Body of pancreas (tissue), 4 donors: Measurements from ENCODE around the gene ULK1. TPM values are rescaled to one million over a fixed set of nuclear protein-coding genes. Genes with fewer than 3 reads are reported as not detected.

Experiments
- ATAC-seq: fragments of 150-250 bp; one replicate; pipeline ENCODE4 v1.9.1; 2016
- DNase-seq, 4 donors: peaks; one replicate each; pipeline ENCODE4 v3.0.0-alpha.2; 2019
- H3K27ac ChIP-seq, 4 donors: fragments of 200-600 bp; sonication (generic); 1 replicate in 3 of 4; 2 replicates in 1 of 4; pipeline versions ENCODE4 v1.5.1 to v1.6.1; 2016 to 2019; ENCODE audit warnings: mild to moderate bottlenecking in 1 of 4, mixed read lengths in 1 of 4, moderate library complexity in 1 of 4
- H3K27me3 ChIP-seq, 2 donors: fragments of 200-600 bp; sonication (generic); one replicate each; pipeline ENCODE4 v1.6.0; 2016; ENCODE audit warnings: mild to moderate bottlenecking in 1 of 2
- H3K36me3 ChIP-seq, 2 donors: fragments of 200-600 bp; sonication (generic); replicated peaks in 1 of 2; 2 replicates each; pipeline ENCODE4 v1.5.1; 2016; ENCODE audit warnings: low read depth in 2 of 2; ENCODE audit not compliant: insufficient read depth in 1 of 2
- H3K4me1 ChIP-seq: fragments of 200-600 bp; sonication (generic); one replicate; pipeline ENCODE4 v1.6.0; 2016
- H3K4me3 ChIP-seq, 2 donors: fragments of 200-600 bp; sonication (generic); 1 replicate in 1 of 2; 2 replicates in 1 of 2; pipeline ENCODE4 v1.5.1; 2016 to 2019
- H3K9me3 ChIP-seq, 3 donors: fragments of 200-600 bp; sonication (generic); 1 replicate in 2 of 3; 2 replicates in 1 of 3; pipeline ENCODE4 v1.5.1; 2016
- CTCF ChIP-seq, 7 experiments: fragments of 450-650 bp in 4 of 7; fragments of 200-600 bp in 3 of 7; sonication (generic) in 3 of 7; IDR thresholded peaks; one replicate each; pipeline ENCODE4 v1.5.1; 2016 to 2019; ENCODE audit warnings: antibody characterized with exemption in 7 of 7
- POLR2A ChIP-seq, 3 donors: fragments of 450-650 bp; IDR thresholded peaks; one replicate each; pipeline ENCODE4 v1.6.1; 2016; ENCODE audit warnings: antibody characterized with exemption in 3 of 3, mild to moderate bottlenecking in 2 of 3
- WGBS, 2 donors: methylation state at CpG; one replicate each; pipeline ENCODE4 v1.1.5; 2017; 5-methylcytosine and 5-hydroxymethylcytosine counted together
- intact Hi-C: fragments of 100-400 bp; cut with DNase I; formaldehyde crosslinking; loops from one replicate; pipeline ENCODE4 v1.15.1; 2023
- total RNA-seq, 2 donors: library from RNA; depleted of rRNA; stranded (reverse); fragments of >200 nt; gene quantifications; one replicate each; pipeline ENCODE4 v1.1.0, GENCODE V29; 2016

ULK1 gene
- total RNA-seq, 2 donors from 2014 or later = 29.1 to 59.3 TPM

DNA sequence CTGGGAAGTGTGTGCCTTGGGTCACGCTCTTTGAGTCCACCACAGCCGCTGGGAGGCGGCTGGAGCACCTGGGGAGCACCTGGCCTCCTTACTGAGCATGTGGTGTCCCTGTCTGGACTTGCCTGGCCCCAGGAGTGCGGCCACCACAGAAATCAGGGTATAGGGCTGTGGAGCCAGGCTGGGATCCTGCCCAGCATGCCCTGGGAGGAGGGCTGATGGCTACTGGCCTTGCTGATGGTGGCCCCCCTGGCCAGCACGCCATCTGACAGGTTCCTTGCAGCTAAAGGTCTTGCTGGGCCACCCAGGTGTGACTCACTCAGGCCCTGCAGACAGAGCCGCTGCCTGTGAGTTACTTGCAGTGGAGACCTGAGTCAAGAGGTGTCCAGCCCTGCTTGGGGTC lies 6.0 kb downstream of the ULK1 start:
- H3K9me3 ChIP-seq = no peaks in the 10 kb centered on the region
- no peak overlapping the region for H3K27ac ChIP-seq
- TF ChIP-seq POLR2A (IDR thresholded peaks at IDR 0.05) (no peak), CTCF (IDR thresholded peaks at IDR 0.05) (no peak)
- H3K36me3 ChIP-seq = no peaks in the 10 kb centered on the region
- H3K27me3 ChIP-seq = no peaks in the 10 kb centered on the region
- ATAC-seq (no peak), DNase-seq (peak in 2 of 4 donors; percentile 34 to 45)
- 97 to 99% methylated on average over 5 to 6 of the region's 6 CpGs for WGBS, 2 donors
- H3K4me3 ChIP-seq = no peak overlapping the region
- peaks cover 79% of the 10 kb centered on the region for H3K4me1 ChIP-seq
- intact Hi-C loops = no loop called here

GRCh38 chr12:131901431-131902331 lies 7.3 kb downstream of the ULK1 start:
- ATAC-seq (peak; percentile 21), DNase-seq (peak; percentile 31 to 65 (median 48))
- Histone ChIP-seq H3K27me3 (no peaks in the 10 kb centered on the region), H3K9me3 (no peaks in the 10 kb centered on the region), H3K4me1 (peaks cover 73% of the 10 kb centered on the region), H3K27ac (no peak overlapping the region), H3K36me3 (no peaks in the 10 kb centered on the region), H3K4me3 (no peak overlapping the region)
- TF ChIP-seq CTCF (IDR thresholded peaks at IDR 0.05) (no peak), POLR2A (IDR thresholded peaks at IDR 0.05) (peak in 1 of 3 donors; percentile 7)
- intact Hi-C loops = no loop called here
- WGBS, 2 donors = 68 to 73% methylated on average over 18 to 30 of the region's 30 CpGs

DNA sequence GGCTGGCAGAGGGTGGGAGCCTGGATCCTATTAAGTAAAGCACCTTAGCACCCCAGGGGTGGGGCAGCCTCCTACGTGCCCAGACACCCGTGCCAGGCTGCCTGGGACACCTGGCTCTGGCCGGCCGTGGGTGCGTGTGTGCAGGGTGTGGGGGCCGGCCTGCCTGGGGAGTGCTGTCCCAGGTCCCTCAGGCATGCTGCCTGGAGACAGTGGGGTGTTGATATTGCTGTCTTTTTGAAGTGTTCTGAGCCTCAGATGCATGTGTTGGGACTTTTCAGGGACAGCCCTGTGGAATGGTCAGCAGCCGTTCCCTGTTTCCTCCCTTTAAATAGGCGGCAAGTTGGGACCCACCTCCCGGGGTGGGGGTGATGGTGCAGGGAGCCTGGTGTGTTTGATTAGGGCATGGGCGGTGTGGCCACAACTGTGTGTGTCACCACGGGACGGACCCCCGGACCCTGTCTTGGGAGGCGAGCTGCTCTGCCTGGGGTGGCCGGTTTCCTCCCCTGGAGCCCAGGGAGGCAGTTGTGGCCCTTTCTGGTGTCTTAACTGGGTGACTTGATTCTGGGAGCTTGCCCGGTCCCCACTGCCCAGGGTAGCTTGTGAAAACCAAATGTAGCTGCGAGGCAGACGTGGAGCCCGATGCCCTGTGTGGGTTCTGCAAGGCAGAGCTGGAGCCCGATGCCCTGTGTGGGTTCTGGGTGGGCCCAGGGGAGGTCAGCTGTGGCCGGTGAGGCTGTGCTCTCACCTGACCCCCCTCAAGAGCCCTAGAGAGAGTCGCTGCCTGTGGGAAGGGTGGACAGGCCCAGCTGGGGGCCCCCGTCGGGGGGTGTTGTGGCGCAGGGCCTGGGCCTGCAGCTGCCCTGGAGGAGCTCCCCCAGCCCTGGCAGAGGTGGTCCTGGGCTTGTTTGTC lies 8.2 kb downstream of the ULK1 start:
- no peaks in the 10 kb centered on the region for H3K27me3 ChIP-seq
- H3K4me3 ChIP-seq = no peak overlapping the region
- intact Hi-C loops = no loop called here
- H3K36me3 ChIP-seq = peaks cover 0 to 5% of the 10 kb centered on the region in 2 donors
- TF ChIP-seq POLR2A (IDR thresholded peaks at IDR 0.05) (no peak), CTCF (IDR thresholded peaks at IDR 0.05) (no peak)
- DNase-seq (peak in 1 of 4 donors; percentile 5), ATAC-seq (no peak)
- peaks cover 64% of the 10 kb centered on the region for H3K4me1 ChIP-seq
- WGBS, 2 donors = 64 to 88% methylated on average over 10 to 19 of the region's 25 CpGs
- H3K27ac ChIP-seq = no peak overlapping the region
- no peaks in the 10 kb centered on the region for H3K9me3 ChIP-seq

- Histone ChIP-seq H3K4me1 (peaks cover 54% of the 10 kb centered on the region), H3K9me3 (no peaks in the 10 kb centered on the region), H3K36me3 (peaks cover 0 to 6% of the 10 kb centered on the region in 2 donors), H3K27ac (no peak overlapping the region), H3K4me3 (no peak overlapping the region), H3K27me3 (no peaks in the 10 kb centered on the region)
- TF ChIP-seq CTCF (IDR thresholded peaks at IDR 0.05) = no peak
- no peak for TF ChIP-seq POLR2A (IDR thresholded peaks at IDR 0.05)
- peak in 2 of 4 donors; percentile 6 to 13 for DNase-seq
- no peak for ATAC-seq
- intact Hi-C loops = no loop called here
- WGBS, 2 donors = 80% methylated on average over 5 to 13 of the region's 13 CpGs
These were observed 9.1 kb downstream of the ULK1 start for GRCh38 chr12:131903270-131904255.
